ENCODE results near the gene KHDC4.

The KHDC4 gene

DNA sequence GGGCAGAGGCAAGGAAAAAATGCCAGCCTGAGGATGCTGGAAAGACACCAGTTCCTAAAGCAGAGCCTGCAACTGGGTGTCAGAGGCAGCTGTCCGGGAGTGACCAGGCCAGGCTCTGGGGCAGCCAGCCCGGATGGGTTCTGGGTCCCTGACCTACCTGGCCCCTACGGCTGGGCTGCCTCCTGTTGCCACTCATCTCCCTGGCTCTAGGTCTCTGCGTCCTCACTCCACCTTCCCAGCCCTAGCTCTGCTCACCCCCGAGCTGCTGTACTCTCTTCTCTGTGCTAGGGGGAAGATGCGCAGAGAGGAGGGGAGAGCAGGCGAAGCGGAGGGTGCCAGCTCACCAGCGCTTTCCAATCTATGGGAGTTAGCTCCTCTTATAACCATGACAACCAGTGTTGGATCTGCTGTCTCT lies 35.2 kb upstream of the KHDC4 start:
- DNase-seq, result no peak

DNA sequence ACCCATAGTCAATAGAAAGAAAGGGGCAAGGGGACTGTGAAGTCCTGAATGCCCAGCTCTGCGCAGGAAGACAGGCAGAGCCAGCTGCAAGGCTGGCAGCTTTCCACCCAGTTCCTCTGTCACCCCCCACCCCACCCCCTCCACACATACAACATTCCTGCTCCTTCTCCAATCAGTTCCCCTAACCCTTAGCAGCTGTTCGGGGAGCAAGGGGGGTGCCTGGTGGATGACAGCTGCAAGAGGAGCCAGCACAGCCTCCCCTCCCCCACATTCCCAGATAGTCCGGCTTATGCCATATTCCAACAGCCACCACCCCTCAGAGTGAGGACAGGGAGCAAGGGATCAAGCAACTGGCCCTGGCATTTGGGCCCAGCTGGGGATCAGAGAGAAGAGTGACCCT lies 34.5 kb upstream of the KHDC4 start:
- no peak for DNase-seq

DNA sequence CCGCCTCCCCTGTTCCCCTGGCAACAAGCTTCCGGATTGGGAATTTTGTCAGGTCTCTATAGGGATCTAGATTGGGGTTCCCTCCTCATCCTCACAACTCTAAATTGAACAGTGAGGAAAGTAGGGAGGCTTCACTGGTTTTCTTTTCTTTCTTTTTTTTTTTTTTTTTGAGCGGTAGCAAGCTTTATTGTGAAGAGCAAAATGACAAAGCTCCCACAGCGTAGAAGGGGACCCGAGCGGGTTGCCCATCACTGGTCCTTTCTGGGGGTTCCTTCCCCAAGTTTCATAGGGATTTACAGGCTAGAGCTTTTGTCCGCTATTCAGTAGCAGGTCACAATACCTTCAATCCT lies 33.8 kb upstream of the KHDC4 start:
- no peak for DNase-seq

DNA sequence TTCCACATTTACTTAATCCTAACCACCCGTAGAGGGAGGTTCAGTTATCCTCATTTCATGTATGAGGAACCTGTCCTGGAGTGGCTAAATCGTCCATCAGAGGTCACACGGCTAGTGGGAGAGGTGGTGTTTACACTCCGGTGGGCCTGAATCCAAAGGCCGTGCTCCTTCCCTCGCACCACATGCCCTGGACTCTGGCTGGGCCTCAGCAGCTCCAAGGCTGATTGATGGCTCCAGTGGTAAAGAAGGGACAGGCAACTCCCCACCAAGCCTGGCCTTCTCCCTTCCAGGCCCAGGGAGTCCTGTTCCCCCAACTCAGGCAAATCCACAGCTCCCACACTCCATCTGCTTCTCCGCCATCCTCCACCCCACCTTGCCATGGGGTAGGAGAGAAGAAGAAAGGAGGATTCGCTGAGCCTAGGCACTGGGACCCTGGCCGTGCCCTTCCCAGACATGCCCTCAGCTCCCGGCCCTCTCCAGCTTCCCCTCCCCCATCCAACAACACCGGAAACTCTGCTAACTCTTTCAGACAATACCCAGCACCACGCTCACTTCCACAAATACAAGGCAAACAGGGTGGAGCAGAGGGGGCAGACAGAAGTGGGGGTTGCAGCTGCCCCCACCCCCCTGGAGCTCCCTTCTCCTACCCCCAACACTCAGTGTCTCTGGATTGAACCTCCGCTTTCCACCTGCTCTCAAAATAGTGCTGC lies 33.3 kb upstream of the KHDC4 start:
- DNase-seq, result peak in 1 of 5 donors; percentile 19

DNA sequence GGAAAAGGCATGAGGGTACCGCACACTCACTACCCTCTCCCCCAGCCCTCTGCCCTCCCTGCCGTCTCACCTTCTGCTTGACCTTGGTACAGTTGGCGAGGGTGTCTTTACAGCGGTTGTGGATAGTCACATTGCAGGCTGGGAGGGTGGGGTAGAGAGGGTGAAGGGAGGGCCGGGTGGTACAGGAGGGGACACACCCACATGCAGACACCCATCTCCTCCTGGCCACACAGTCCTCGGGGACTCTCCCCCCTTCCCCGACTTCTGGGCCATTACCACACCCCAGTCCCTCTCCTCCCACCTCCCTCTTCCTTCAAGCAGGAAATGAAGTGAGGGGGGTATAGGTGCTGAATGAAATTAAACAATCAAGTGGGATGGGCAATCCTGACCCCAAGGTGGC lies 32.5 kb upstream of the KHDC4 start:
- DNase-seq, result no peak

DNA sequence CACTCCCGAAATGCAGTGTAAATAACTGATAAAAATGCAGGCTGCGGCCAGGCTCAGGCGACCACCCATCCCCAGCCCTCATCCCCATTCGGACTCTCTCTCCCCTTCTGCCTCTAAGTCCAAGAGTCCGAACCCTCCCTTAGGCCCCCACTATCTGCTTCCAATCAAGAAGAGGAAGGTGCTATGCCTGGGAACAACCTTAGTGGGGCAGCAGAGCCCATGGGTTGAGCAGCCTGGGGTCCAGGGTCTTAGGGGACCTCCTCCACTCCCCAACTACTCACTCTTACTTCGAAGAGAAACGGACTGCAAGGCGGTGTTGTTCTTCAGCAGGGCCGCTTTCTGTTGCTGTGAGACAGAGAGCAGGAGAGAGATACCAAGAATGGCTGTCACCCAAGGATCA lies 31.9 kb upstream of the KHDC4 start:
- no peak for DNase-seq

DNA sequence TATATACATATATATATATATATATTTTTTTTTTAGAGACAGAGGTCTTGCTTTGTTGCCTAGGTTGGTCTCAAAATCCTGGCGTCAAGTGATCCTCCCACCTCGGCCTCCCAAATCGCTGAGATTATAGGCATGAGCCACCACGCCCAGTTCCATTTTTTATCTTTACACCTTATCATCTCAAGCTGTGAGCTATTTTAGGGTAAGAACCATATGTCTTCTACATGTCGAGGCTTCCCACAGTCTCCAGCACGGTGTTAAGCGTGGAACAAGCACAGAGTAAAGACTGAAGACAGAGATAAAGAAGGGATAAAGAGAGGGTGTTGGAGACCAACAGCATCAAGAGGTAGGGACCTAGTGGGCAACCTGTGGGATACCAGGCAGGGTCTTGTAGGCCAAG lies 30.0 kb upstream of the KHDC4 start:
- no peak for DNase-seq

DNA sequence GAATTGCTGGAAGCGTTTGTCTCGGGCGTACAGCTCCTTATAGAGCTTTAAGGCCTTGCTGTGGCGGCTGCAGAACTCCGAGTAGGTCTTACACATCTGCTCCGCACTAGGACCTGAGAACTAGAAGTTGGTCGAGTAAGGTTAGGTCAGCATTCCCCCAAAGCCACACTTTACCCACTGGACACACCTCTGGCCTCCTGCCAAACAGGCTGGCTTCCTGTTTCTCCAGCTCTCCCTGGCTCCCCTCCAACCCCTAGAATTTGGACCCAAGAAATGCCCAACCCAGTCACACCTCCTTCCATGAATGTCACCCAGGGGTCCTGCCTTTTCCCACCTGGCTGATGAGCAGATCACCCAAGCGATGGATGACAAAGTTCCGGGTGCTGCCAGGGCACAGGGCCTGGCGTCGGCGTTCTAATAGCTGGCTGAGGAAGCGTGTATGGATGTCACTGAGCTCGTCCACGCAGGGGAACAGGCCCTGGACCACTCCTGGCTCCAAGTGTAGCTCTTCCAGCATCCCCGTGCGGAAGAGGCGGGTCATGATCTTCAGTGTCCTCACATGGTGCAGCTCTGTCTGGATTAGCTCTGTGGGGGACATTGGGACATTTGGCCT lies 28.5 kb upstream of the KHDC4 start:
- DNase-seq, result no peak

DNA sequence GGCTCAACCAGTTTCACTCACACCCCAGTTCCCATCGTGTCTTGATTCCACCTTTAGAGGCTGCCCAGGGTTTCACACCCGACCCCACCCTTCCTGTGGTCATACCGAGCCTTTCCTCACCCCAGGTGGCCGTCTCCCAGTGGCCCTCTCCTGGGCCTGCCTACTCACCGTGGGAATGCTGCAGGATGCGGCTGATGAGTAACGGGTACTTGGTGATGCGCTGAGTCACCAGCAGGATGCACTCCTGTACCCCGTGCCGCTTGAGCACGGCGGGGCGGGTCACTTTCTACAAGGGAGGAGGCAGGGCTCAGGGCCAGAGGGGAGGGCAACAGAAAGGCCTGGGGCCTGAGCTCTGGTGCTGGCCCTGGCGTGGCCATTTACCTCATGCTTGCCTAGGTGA lies 27.7 kb upstream of the KHDC4 start:
- no peak for DNase-seq

DNA sequence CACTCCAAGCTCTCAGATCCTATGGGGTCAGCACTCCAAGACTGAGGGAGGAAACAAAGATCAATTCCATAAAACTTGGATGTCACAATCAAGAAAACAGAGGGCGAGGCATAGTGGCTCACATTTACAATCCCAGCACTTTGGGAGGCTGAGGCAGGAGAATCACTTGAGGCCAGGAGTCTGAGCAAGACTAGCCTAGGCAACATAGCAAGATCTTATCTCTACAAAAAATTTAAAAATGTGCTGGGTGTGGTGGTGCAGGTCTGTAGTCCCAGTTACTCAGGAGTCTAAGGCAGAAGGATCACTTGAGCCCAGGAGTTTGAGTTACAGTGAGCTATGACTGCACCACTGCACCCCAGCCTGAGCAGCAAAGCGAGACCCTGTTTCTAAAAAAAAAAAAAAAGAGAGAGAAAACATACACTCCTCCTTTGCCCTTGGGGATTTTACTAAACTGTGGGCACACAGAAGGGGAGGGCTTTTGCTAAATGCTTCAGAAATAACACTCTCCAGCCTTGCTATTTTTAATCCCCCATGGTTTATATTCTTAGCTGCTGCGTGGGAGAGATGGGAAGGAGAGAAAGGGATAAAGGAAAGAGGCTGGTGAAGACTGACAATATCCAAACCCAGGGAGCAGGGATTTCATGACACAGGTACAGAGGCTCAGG lies 26.0 kb upstream of the KHDC4 start:
- no peak for DNase-seq

DNA sequence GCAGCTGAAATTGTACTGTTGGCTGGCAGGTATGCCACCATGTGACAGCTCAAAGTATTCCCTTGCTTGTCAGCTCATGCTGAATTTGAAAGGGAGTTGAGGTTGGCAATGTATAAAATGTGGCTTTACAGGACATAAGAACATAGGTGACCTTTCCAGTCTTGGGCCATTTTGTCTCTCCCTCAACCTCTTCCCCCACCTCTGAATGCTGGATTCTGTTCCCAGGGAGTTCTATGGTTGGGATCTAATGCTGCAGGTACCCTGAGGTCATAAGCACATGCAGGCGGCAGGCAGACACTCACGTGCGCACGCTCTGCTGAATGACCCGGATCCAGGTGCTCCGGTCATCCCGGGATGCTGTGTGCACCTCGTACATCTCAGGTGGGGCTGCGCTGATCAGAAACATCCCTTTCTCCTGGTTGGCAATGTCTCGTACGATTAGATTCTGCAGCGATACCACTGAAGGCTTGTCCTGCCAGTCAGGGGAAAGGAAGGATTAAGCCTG lies 23.2 kb upstream of the KHDC4 start:
- DNase-seq, result no peak

DNA sequence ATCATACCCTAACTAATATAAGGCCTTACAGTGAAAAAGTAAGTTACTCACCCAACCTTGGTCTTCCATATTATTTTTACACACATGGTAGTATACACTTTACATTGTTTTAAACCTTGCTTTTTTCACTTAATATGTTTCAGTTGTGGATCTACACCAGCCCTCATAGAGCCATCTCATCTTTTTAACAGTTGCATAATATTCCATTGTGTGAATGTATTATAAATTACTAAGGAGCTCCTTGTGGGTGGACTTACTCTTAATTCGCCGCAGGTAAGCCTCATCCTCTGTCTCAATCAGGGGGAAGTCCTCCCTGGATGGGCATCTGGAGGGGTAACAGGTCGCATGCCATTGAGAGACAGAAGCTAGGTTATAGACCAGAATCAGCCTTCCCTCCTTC lies 20.4 kb upstream of the KHDC4 start:
- no peak for DNase-seq

DNA sequence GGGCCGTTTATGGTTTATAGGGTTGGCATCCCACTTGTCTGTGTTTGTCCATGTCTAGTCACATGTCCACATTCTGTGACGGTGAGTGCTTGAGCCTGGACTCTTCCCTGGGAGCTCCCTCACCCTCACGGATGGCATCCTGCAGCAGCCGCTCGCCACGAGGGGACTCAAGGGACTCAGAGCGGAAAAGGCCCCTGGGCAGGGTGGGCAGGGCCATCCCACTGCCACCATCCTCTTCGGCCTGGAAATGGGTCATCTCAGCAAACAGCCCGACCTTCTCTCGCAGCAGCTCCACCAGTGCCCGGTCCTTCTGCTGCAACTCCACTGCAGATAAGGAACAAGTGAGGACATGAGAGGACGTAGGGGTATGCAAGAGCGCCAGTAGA lies 18.3 kb upstream of the KHDC4 start:
- DNase-seq, result no peak

DNA sequence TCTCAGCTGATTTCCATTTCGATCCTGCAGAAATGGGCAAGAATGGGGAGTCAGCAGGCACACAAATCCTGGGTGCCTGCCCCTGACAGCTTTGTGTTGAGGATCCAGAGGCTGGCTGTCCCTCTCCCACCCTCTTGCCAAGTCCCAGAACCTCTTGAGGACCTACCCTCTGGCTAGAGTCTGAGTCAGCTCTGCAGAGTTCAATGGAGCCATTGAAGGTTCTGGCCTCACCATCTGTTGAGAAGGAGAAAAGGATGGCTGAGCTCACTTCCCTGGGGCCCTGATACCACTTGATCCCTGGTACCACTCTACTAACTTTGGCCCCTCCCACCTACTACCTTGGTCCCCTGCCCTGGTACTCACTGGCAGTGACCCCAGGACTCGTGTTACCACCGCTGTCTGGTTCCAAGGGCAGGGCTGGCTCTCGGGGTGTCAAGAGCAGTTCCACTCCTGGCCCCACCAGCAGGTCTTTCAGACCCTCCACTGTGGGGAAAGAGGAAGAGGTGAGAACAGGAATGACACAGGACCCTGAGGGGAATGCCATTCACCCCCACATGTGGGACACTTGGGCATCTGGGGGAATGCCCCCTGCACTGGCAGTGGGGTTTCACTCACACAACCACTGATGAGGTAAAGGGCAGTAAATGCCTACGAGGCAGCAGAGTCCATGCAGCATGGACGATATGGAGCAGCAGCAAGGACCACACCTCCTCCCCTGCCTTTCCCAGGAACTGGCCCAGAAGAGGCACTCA lies 17.7 kb upstream of the KHDC4 start:
- DNase-seq, result no peak

DNA sequence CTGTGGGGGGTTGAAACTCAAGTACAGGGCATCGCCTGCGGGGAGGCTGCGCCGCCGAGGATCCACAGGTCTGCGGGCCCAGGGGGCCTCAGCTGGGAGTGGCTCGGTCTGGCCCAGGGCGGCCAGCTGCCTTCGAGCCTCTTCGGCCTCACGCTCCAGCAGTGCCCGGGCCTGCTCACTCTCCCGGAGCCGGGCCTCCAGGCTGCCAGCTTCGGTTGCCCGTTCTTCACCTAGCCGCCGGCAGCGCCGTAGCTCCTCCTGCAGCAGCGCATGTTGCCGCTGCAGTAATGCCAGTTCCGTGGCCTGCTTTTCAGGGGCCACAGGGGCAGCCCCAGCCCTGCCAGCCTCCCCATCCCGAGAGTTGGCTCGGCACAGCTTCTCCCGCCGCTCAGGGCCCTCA lies 16.6 kb upstream of the KHDC4 start:
- DNase-seq, result no peak

DNA sequence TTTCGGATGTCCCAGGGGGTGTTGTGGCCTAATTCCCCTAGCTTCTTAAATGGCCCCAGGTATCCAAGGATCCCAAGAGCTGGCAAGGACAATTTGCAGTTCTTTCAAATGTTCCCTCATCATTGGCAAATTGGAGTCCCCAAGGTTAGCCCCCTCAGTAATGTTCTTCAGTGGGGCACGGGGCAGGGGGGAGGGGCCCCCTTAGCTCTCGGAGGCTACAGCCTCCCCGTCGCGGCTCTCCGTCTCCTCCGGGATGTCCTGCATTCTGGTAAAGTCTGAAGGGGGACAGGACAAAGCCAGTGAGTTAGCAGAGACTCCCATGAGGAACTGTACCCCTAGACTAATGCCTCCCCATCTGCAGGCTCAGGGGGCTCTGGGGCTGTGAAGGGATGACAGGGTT lies 13.5 kb upstream of the KHDC4 start:
- no peak for DNase-seq

DNA sequence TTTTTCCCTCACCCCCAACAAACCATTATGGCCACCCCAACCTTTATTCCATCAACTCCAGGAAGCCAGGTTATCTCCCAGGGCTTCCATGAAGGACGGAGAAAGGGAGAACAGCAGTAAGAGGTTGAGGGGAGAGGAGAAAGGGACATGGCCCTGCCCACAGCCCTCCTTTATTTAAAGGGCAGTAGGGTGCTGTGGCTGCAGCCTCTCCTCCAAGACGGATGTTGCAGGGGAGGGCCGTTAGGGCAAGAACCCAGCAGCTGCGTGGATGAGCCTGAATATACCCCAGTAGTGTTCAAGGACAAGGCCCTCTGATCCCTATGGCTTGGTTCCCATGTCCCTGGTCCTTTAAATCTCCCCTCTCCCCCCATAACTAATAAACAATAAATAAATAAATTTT lies 13.1 kb upstream of the KHDC4 start:
- no peak for DNase-seq

DNA sequence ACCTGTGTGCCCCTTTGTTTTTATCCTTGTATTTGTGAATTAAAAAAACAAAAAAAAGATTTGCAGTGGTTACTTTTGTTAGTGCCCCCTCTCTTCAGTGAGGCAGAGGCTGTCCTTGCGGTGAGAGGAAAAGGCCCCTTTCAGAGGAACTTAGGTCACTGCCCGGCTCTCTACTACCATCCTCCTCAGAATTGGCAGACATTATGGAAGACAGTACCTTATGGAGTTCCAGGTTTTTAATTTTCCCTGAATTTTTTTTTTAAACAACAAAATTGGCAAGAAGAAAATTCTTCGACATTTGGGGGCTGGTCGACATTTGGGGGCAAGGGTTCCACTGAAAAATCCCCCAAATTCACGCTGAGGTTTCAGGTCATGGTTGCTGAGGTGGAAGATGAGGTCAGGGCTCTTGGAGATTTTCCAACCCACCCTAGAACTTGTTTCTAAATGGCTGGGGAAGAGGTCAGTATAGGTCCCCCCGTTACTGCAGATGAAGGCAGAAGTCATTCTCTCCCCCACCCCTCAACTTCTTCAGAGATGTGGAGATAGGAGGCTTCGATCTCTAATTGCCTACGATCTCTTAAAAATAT lies 12.5 kb upstream of the KHDC4 start:
- DNase-seq, result no peak

DNA sequence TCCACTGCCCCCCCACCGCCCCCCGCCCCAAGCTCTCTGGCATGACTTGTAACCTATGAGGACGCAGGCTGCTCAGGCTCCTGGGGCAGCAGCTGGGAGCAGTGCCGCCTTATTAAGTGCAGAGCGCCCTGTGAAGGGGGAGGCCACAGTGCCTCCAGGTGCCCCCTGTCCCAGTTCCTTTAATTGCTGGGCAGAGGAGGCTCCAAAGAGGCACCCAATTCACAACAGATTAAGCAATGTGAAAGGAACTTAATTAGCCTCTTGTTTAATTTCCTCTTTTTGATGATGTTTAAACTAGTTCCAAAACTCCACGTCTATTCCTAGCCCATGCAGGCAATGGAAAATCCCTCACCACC lies 10.2 kb upstream of the KHDC4 start:
- no peak for DNase-seq

DNA sequence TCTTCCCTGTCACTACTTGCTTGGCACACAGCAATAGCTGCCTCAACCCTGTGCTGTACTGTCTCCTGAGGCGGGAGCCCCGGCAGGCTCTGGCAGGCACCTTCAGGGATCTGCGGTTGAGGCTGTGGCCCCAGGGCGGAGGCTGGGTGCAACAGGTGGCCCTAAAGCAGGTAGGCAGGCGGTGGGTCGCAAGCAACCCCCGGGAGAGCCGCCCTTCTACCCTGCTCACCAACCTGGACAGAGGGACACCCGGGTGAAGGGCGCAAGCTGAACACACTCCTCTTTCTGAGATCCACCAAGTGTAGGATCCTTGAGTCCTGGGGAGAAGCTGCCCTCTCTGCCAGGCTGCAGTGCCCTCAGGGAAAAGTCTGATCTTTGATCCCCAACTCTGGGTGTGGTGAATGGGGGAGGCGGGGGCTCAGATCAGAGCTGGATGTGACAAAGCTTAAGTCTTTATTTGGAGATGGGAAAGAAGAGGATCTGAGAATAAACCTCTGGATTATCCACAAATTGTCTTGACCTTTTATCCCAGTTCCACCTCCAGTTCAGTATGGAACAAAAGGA lies 8.4 kb upstream of the KHDC4 start:
- no peak for DNase-seq

DNA sequence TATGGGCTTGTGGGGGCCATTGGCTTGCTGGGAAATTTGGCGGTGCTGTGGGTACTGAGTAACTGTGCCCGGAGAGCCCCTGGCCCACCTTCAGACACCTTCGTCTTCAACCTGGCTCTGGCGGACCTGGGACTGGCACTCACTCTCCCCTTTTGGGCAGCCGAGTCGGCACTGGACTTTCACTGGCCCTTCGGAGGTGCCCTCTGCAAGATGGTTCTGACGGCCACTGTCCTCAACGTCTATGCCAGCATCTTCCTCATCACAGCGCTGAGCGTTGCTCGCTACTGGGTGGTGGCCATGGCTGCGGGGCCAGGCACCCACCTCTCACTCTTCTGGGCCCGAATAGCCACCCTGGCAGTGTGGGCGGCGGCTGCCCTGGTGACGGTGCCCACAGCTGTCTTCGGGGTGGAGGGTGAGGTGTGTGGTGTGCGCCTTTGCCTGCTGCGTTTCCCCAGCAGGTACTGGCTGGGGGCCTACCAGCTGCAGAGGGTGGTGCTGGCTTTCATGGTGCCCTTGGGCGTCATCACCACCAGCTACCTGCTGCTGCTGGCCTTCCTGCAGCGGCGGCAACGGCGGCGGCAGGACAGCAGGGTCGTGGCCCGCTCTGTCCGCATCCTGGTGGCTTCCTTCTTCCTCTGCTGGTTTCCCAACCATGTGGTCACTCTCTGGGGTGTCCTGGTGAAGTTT lies 7.8 kb upstream of the KHDC4 start:
- no peak for DNase-seq
